GM10266 (cell line): Measurements from ENCODE around the gene IL1RN.
"Not testable (repeated sequence)": the region's sequence is repeated elsewhere in the genome, so short reads cannot be mapped to it uniquely, and the experiment has no call there.

Experiments
- DNase-seq: peaks from one replicate; pipeline ENCODE4 v3.0.0; 2012; ENCODE audit errors: extremely low spot score
- CTCF ChIP-seq: IDR thresholded peaks from 2 replicates; pipeline ENCODE4 v1.5.1; 2012; ENCODE audit warnings: mild to moderate bottlenecking, low read depth; ENCODE audit not compliant: control insufficient read depth, insufficient read depth; ENCODE audit errors: missing control alignments

Gene IL1RN

DNA sequence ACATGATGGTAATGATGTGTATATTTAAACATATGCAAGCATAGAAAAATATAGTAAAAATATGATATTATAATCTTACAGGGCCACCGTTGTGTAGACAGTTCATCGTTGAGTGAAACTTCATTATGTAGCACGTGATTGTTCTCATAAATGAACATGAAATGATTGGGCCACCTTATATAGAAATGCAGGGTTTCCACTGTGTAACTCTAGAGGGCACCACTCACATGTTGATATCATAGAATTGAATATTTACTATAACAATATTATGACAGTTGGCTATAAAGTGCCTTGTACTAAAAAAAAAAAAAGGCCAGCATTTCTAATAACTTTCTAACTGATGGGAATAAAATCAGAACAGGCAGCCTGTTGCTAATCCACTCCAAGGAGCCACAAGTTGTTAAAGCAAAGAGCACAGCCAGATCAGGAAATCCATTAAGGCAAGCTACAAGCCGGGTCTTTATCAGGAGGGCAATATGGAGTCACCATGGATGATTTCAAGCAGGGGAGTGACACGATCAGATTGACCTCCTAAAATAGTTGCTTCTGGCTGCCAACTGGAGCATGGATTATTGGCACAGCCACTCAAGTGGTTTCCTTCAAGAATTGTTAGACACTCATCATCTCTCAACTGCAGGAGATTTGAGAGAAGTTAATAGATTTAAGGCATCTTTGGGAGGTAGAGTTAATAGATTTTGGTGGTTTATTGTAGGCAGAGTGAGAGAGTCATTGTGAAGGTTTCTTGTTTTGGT, 43.0 kb upstream of the IL1RN start:
- TF ChIP-seq CTCF, result peak; percentile 49
- DNase-seq, result peak; percentile 26

GRCh38 chr2:113085542-113085941, 41.9 kb upstream of the IL1RN start:
- no peak for DNase-seq
- TF ChIP-seq CTCF, result no peak

DNA sequence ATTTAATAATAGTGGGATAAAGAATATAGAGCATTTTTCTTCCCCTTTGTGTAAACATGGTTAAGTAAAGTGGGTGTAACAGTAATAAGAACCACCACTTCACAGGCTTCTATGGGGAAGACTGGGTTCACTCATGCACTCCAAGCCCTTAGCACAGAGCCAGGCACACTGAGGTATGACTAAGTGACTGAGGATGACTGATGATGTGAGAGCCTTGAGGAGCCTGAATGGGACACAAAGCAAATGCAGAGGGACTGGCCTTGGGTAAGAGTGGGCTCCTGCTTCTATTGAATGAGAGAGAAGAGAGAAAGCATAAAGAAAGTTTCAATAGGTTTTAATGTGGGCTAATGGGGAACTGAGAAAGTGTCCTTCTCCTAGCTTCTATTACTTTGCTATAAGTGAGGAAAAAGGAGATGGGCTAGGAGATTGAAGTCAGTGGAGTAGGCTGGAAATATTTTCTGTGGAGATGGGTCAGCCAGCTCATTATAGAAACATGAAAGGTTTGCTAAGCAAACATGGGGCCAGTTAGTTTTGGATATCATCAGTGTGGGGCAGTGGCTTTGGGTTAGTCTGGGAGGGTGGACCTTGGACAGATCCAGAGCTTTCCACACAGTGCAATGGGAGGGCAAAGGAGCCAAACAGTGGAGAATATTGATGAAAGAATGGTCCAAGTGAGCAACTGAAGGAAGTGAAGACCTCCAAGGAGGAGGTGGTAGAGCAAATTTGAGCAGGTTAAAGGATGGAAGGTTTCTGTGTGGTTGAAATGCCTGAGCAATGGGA, 39.0 kb upstream of the IL1RN start:
- TF ChIP-seq CTCF, result no peak

GRCh38 chr2:113089916-113090315, 37.5 kb upstream of the IL1RN start:
- DNase-seq, result no peak
- TF ChIP-seq CTCF, result no peak

More for the DNA sequence above, 39.0 kb upstream of the IL1RN start:
- no peak for DNase-seq

DNA sequence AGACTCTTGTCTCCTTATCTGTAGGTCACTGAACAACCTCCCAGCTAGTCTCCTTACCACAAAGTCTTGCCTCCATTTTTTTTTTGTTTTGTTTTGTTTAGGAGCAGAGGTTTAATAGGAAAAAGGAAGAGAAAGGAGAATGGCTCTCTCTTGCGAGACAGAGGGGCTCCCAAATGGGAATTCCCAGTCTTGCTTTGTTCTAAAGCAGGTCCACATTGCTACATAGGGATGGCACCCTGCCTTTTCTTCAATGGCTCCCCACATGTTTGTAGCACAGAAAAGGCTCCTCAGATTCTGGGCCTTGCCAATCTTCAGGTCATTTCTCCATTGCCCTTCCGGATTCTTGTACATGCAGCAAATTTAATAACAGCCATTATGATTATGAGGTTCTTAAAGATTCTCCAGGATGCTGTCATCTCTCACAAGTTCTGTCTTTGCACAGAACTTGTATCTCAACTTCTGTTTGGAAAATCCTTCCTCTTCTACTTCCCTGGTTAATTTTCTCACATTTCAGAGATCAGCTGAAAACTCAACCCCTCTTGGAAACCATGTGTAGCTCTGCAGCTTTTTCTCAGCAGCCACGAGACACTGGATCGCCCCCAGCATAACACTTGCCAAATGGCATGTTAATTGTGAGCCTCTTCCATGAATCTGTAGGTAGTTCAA, 36.0 kb upstream of the IL1RN start:
- no peak for TF ChIP-seq CTCF
- no peak for DNase-seq

GRCh38 chr2:113092864-113093612, 34.4 kb upstream of the IL1RN start:
- TF ChIP-seq CTCF, result no peak
- DNase-seq, result no peak

DNA sequence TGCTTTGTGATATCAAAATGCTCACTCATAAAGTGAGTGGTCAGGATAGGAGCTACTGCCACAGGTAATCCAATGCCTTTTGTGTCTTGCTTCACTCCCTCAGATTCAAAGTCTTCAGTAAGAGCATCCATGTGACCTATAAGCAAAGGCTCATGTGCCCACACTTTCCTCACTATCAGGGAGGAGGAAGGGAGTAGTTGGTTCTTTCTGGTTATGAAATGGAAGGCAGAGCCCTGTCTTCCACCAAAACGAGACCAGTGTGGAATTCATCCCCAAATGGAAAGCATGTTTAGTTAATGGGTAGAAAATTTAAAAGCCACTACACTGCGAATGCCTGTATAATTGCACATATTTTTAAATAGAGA, 33.8 kb upstream of the IL1RN start:
- TF ChIP-seq CTCF, result no peak
- DNase-seq, result no peak

DNA sequence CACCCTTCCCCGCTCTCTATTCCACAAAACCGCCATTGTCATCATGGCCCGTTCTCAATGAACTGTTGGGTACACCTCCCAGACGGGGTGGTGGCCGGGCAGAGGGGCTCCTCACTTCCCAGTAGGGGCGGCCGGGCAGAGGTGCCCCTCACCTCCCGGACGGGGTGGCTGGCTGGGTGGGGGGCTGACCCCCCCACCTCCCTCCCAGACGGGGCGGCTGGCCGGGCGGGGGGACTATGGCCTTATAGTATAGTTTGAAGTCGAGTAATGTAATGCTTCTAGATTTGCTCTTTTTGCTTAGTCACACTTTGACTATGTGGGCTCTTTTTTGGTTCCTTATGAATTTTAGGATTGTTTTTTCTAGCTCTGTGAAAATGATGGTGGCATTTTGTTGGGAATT, 31.1 kb upstream of the IL1RN start:
- not testable (repeated sequence) for DNase-seq

- DNase-seq, result not testable (repeated sequence)
These were observed 30.4 kb upstream of the IL1RN start for GRCh38 chr2:113096842-113097618.
